ENCODE data around the gene NT5DC3. TPM values are rescaled to one million over a fixed set of nuclear protein-coding genes. Genes with fewer than 3 reads are reported as not detected.
A peak's percentile ranks its signal among the peaks of the same experiment; 100 is the strongest.

Gene NT5DC3
- polyA plus RNA-seq, 2 of the 4 experiments (the other 2 are of a cell fraction): 5.2 to 5.6 TPM

GRCh38 chr12:103852498-103852997, 11.5 kb upstream of the NT5DC3 start:
- Histone ChIP-seq H3K4me2 (no peak overlapping the region), H3K4me1 (peaks cover 24% of the 10 kb centered on the region; the same call in 2 of the 3 replicates), H3K4me3 (no peak overlapping the region), H3K9me3 (no peaks in the 10 kb centered on the region), H3K27ac (peak overlapping the region; percentile 27 to 43; a peak in 1 of 6 replicates)
- no peak for TF ChIP-seq KDM1A (IDR thresholded peaks at IDR 0.05; ENCODE audit: low read depth)
- POLR2A ChIA-PET: interaction anchor here (0.6 kb wide), 1 partner anchor 78 kb away, joined by 3 read pairs; no protein-coding TSS in a partner anchor
- CTCF ChIA-PET: interaction anchor here (1.5 to 1.7 kb wide), 3 partner anchors 11 to 60 kb away, joined by 4 to 5 read pairs (median 4); partner anchors contain the start of gene NT5DC3
- WGBS (ENCODE audit: missing lambda C conversion rate): 46% methylated on average over 3 of the region's 3 CpGs
- FAIRE-seq (no peak), DNase-seq (ENCODE audit: low read depth in 1 of 2, low spot score in 1 of 2) (peak in 1 of 2 experiments; percentile 58), ATAC-seq (peak; percentile 31 to 54; a peak in 3 of 6 replicates)

GRCh38 chr12:103851127-103851526, 10.1 kb upstream of the NT5DC3 start:
- 58% methylated on average over 1 of the region's 1 CpG for WGBS (ENCODE audit: missing lambda C conversion rate)
- CTCF ChIA-PET: interaction anchor here (0.8 to 1.7 kb wide), 6 partner anchors 10 to 194 kb away, joined by 3 to 4 read pairs (median 3); partner anchors contain the start of gene NT5DC3
- POLR2A ChIA-PET: no interaction called here
- no peak for ATAC-seq
- Histone ChIP-seq H3K4me2 (peak overlapping the region; percentile 20; the same call in 1 of the 3 replicates), H3K9me3 (no peaks in the 10 kb centered on the region), H3K27ac (peak overlapping the region in 1 of 2 experiments; percentile 51; a peak in 1 of 6 replicates), H3K4me1 (peaks cover 17% of the 10 kb centered on the region; the same call in 2 of the 3 replicates), H3K4me3 (no peak overlapping the region)
- FAIRE-seq: no peak
- DNase-seq (ENCODE audit: low read depth in 1 of 2, low spot score in 1 of 2): no peak
- TF ChIP-seq MYC (IDR thresholded peaks at IDR 0.05; ENCODE audit: borderline replicate concordance, low read length): no peak
- TF ChIP-seq JUNB (IDR thresholded peaks at IDR 0.05): no peak
- TF ChIP-seq ZFP36 (IDR thresholded peaks at IDR 0.05; ENCODE audit: borderline replicate concordance, partially characterized antibody): no peak
- TF ChIP-seq NFE2L2 (conservative IDR thresholded peaks at IDR 0.05; ENCODE audit: low read length): no peak
- no peak for TF ChIP-seq JUN (IDR thresholded peaks at IDR 0.05)
- no peak for TF ChIP-seq HDAC2 (IDR thresholded peaks at IDR 0.05)
- TF ChIP-seq NR3C1 (IDR thresholded peaks at IDR 0.05): no peak
- no peak for TF ChIP-seq TFCP2L1 (CRISPR knock-in tag; IDR thresholded peaks at IDR 0.05)
- TF ChIP-seq ATOH8 (CRISPR knock-in tag; IDR thresholded peaks at IDR 0.05; ENCODE audit: low read depth): no peak
- no peak for TF ChIP-seq USF2 (IDR thresholded peaks at IDR 0.05)
- no peak for TF ChIP-seq EHMT2 (IDR thresholded peaks at IDR 0.05; ENCODE audit: low read depth)
- TF ChIP-seq EP300 (IDR thresholded peaks at IDR 0.05): no peak
- TF ChIP-seq RARB (CRISPR knock-in tag; IDR thresholded peaks at IDR 0.05): no peak
- no peak for TF ChIP-seq ESRRA (IDR thresholded peaks at IDR 0.05; ENCODE audit: borderline replicate concordance, low read length)
- TF ChIP-seq CBX8 (IDR thresholded peaks at IDR 0.05): no peak
- TF ChIP-seq TP53 (CRISPR knock-in tag; IDR thresholded peaks at IDR 0.05): no peak

GRCh38 chr12:103850429-103850828, 9.4 kb upstream of the NT5DC3 start:
- H3K4me2 ChIP-seq: no peak overlapping the region
- ATAC-seq (no peak), DNase-seq (ENCODE audit: low read depth in 1 of 2, low spot score in 1 of 2) (no peak), FAIRE-seq (no peak)
- TF ChIP-seq HOXB13 (CRISPR knock-in tag; IDR thresholded peaks at IDR 0.05; ENCODE audit: low read depth) (no peak), POLR2AphosphoS2 (conservative IDR thresholded peaks at IDR 0.05; ENCODE audit: low read length) (no peak), RARB (CRISPR knock-in tag; IDR thresholded peaks at IDR 0.05) (no peak), HDAC2 (IDR thresholded peaks at IDR 0.05) (no peak), KDM5A (IDR thresholded peaks at IDR 0.05) (no peak), CEBPB (IDR thresholded peaks at IDR 0.05) (no peak)
- H3K9me3 ChIP-seq: no peaks in the 10 kb centered on the region
- peaks cover 17% of the 10 kb centered on the region; the same call in 2 of the 3 replicates for H3K4me1 ChIP-seq
- peak overlapping the region in 1 of 2 experiments; percentile 51; a peak in 1 of 6 replicates for H3K27ac ChIP-seq
- 66% methylated on average over 1 of the region's 1 CpG for WGBS (ENCODE audit: missing lambda C conversion rate)
- ChIA-PET CTCF (interaction anchor here (1.5 kb wide), 1 partner anchor 20 kb away, joined by 3 read pairs; no protein-coding TSS in a partner anchor), POLR2A (interaction anchor here (1.2 kb wide), 1 partner anchor 9 kb away, joined by 5 read pairs; the partner anchor contains the start of gene NT5DC3)
- H3K4me3 ChIP-seq: no peak overlapping the region
